ENCODE results near the gene SPAG8. TPM values are rescaled to one million over a fixed set of nuclear protein-coding genes. Genes with fewer than 3 reads are reported as not detected.

The SPAG8 gene
- total RNA-seq, 2 experiments from 2014 or later = 1.3 to 1.5 TPM

GRCh38 chr9:35801328-35802128 lies 10.5 kb downstream of the SPAG8 start:
- ChIA-PET CTCF (no interaction called here), POLR2A (no interaction called here)
- Mint-ChIP-seq H3K9me3 (ENCODE audit: insufficient read depth) (no peaks in the 10 kb centered on the region), H3K36me3 (ENCODE audit: low read depth) (peaks cover 6% of the 10 kb centered on the region), H3K27ac (no peak overlapping the region), H3K4me1 (ENCODE audit: low read depth) (peaks cover 21% of the 10 kb centered on the region), H3K4me3 (no peak overlapping the region), H3K27me3 (ENCODE audit: low read depth) (no peaks in the 10 kb centered on the region)
- ATAC-seq = no peak
- no peak for DNase-seq

DNA sequence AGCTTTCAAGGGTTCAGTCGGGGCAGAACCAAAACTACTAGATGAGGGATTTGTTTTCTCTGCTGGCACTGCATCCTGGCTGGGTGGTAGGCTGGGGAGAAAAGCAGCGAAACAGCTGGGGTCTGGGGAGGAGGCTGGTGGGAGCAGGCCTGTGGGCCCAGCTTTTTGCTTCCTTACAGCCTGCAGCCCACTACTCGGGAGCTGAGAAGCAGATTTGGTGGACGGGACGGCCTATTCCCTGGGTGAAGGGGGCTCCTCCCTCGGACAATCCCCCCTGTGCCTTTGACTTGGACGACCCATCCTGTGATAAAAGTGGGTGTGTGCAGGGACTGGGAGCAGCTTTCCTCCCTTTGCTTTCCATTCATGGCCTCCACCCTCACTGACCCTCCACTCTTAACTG lies 11.5 kb downstream of the SPAG8 start:
- Mint-ChIP-seq H3K27ac (no peak overlapping the region), H3K4me1 (ENCODE audit: low read depth) (peaks cover 21% of the 10 kb centered on the region), H3K36me3 (ENCODE audit: low read depth) (peaks cover 1% of the 10 kb centered on the region), H3K4me3 (no peak overlapping the region), H3K9me3 (ENCODE audit: insufficient read depth) (no peaks in the 10 kb centered on the region), H3K27me3 (ENCODE audit: low read depth) (no peaks in the 10 kb centered on the region)
- DNase-seq (no peak), ATAC-seq (no peak)
- ChIA-PET CTCF (interaction anchor here (1.2 to 5.4 kb wide), 2 partner anchors 25 to 44 kb away, joined by 3 to 22 read pairs; no protein-coding TSS in a partner anchor), POLR2A (interaction anchor here (1.1 kb wide), 1 partner anchor 12 kb away, joined by 4 read pairs; no protein-coding TSS in a partner anchor)

- Mint-ChIP-seq H3K27me3 (ENCODE audit: low read depth) (no peaks in the 10 kb centered on the region), H3K36me3 (ENCODE audit: low read depth) (peaks cover 1% of the 10 kb centered on the region), H3K4me3 (no peak overlapping the region), H3K27ac (peak overlapping the region; percentile 8), H3K4me1 (ENCODE audit: low read depth) (peaks cover 30% of the 10 kb centered on the region), H3K9me3 (ENCODE audit: insufficient read depth) (no peaks in the 10 kb centered on the region)
- ChIA-PET CTCF (interaction anchor here (1.2 to 5.4 kb wide), 4 partner anchors 9 to 84 kb away, joined by 4 to 22 read pairs (median 5); partner anchors contain the start of gene SPAG8), POLR2A (interaction anchor here (0.7 kb wide), 1 partner anchor 188 kb away, joined by 3 read pairs; no protein-coding TSS in a partner anchor)
- ATAC-seq = no peak
- peak; percentile 35 for DNase-seq
Measured at GRCh38 chr9:35798658-35799374, 13.2 kb downstream of the SPAG8 start.

GRCh38 chr9:35797311-35798109 lies 14.6 kb downstream of the SPAG8 start:
- CTCF ChIA-PET = interaction anchor here (1.6 to 5.4 kb wide), 3 partner anchors 15 to 85 kb away, joined by 5 to 22 read pairs (median 17); partner anchors contain the start of gene SPAG8
- no peak overlapping the region for H3K27ac Mint-ChIP-seq
- POLR2A ChIA-PET = no interaction called here
- DNase-seq (no peak), ATAC-seq (no peak)
- H3K4me3 Mint-ChIP-seq = no peak overlapping the region
- peaks cover 35% of the 10 kb centered on the region for H3K4me1 Mint-ChIP-seq (ENCODE audit: low read depth)
- no peaks in the 10 kb centered on the region for H3K27me3 Mint-ChIP-seq (ENCODE audit: low read depth)
- no peaks in the 10 kb centered on the region for H3K36me3 Mint-ChIP-seq (ENCODE audit: low read depth)
- no peaks in the 10 kb centered on the region for H3K9me3 Mint-ChIP-seq (ENCODE audit: insufficient read depth)

GRCh38 chr9:35795695-35796094 lies 16.4 kb downstream of the SPAG8 start:
- Mint-ChIP-seq H3K4me3 (no peak overlapping the region), H3K27ac (no peak overlapping the region), H3K9me3 (ENCODE audit: insufficient read depth) (no peaks in the 10 kb centered on the region), H3K27me3 (ENCODE audit: low read depth) (no peaks in the 10 kb centered on the region), H3K4me1 (ENCODE audit: low read depth) (peaks cover 35% of the 10 kb centered on the region), H3K36me3 (ENCODE audit: low read depth) (no peaks in the 10 kb centered on the region)
- ATAC-seq (no peak), DNase-seq (no peak)
- CTCF ChIA-PET = interaction anchor here (1.1 to 5.4 kb wide), 5 partner anchors 9 to 87 kb away, joined by 4 to 22 read pairs (median 5); no protein-coding TSS in a partner anchor
- POLR2A ChIA-PET = no interaction called here

- ChIA-PET POLR2A (no interaction called here), CTCF (interaction anchor here (1.1 to 1.6 kb wide), 4 partner anchors 32 to 89 kb away, joined by 3 to 4 read pairs (median 4); no protein-coding TSS in a partner anchor)
- DNase-seq = no peak
- ATAC-seq = no peak
- no peaks in the 10 kb centered on the region for H3K36me3 Mint-ChIP-seq (ENCODE audit: low read depth)
- peaks cover 31% of the 10 kb centered on the region for H3K4me1 Mint-ChIP-seq (ENCODE audit: low read depth)
- H3K9me3 Mint-ChIP-seq (ENCODE audit: insufficient read depth) = no peaks in the 10 kb centered on the region
- H3K27me3 Mint-ChIP-seq (ENCODE audit: low read depth) = no peaks in the 10 kb centered on the region
- H3K4me3 Mint-ChIP-seq = no peak overlapping the region
- peak overlapping the region; percentile 26 for H3K27ac Mint-ChIP-seq
Measured at GRCh38 chr9:35793461-35793860, 18.6 kb downstream of the SPAG8 start.

DNA sequence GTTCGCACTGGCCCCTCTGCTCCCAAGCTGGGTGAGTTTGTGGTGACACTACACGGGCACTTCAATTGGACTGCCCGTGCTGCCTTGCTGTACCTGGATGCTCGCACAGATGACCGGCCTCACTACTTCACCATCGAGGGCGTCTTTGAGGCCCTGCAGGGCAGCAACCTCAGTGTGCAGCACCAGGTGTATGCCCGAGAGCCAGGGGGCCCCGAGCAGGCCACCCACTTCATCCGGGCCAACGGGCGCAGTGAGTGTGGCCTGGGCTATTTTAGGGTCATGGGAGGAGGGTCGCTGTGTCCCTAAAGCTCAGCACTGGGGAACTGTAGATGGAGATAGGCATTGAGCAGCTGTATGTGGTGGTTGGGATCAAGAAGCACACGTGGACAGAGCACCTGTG lies 19.2 kb downstream of the SPAG8 start:
- ChIA-PET POLR2A (interaction anchor here (0.7 kb wide), 1 partner anchor 14 kb away, joined by 3 read pairs; no protein-coding TSS in a partner anchor), CTCF (interaction anchor here (1.1 to 1.6 kb wide), 4 partner anchors 33 to 90 kb away, joined by 3 to 4 read pairs (median 4); no protein-coding TSS in a partner anchor)
- peaks cover 27% of the 10 kb centered on the region for H3K4me1 Mint-ChIP-seq (ENCODE audit: low read depth)
- H3K27me3 Mint-ChIP-seq (ENCODE audit: low read depth) = no peaks in the 10 kb centered on the region
- H3K4me3 Mint-ChIP-seq = no peak overlapping the region
- DNase-seq = no peak
- no peak for ATAC-seq
- peaks cover 2% of the 10 kb centered on the region for H3K36me3 Mint-ChIP-seq (ENCODE audit: low read depth)
- peak overlapping the region; percentile 26 for H3K27ac Mint-ChIP-seq
- no peaks in the 10 kb centered on the region for H3K9me3 Mint-ChIP-seq (ENCODE audit: insufficient read depth)

- ChIA-PET POLR2A (interaction anchor here (0.7 kb wide), 1 partner anchor 13 kb away, joined by 3 read pairs; no protein-coding TSS in a partner anchor), CTCF (interaction anchor here (1.1 to 1.6 kb wide), 4 partner anchors 34 to 90 kb away, joined by 3 to 4 read pairs (median 4); no protein-coding TSS in a partner anchor)
- ATAC-seq = no peak
- Mint-ChIP-seq H3K27me3 (ENCODE audit: low read depth) (no peaks in the 10 kb centered on the region), H3K4me3 (no peak overlapping the region), H3K4me1 (ENCODE audit: low read depth) (peaks cover 22% of the 10 kb centered on the region), H3K9me3 (ENCODE audit: insufficient read depth) (no peaks in the 10 kb centered on the region), H3K27ac (no peak overlapping the region), H3K36me3 (ENCODE audit: low read depth) (peaks cover 8% of the 10 kb centered on the region)
- DNase-seq = no peak
Measured at GRCh38 chr9:35792024-35792813, 19.8 kb downstream of the SPAG8 start.

- Mint-ChIP-seq H3K36me3 (ENCODE audit: low read depth) (peaks cover 10% of the 10 kb centered on the region), H3K27me3 (ENCODE audit: low read depth) (no peaks in the 10 kb centered on the region), H3K4me1 (ENCODE audit: low read depth) (peaks cover 17% of the 10 kb centered on the region), H3K9me3 (ENCODE audit: insufficient read depth) (no peaks in the 10 kb centered on the region), H3K27ac (no peak within 1 kb of the TSS), H3K4me3 (no peak within 1 kb of the TSS)
- ChIA-PET POLR2A (no interaction called here), CTCF (no interaction called here)
- DNase-seq (no peak), ATAC-seq (no peak)
Measured at GRCh38 chr9:35791297-35791921, 20.7 kb downstream of the SPAG8 start, which contains the start of gene NPR2. Gene NPR2 (plus strand): TSS chr9:35791591. CDS start chr9:35792409, 818 bp downstream.
